ES-I3 (cell line): ENCODE data around the gene CLEC4G.
A peak's percentile ranks its signal among the peaks of the same experiment; 100 is the strongest.
"Not testable (repeated sequence)": the region's sequence is repeated elsewhere in the genome, so short reads cannot be mapped to it uniquely, and the experiment has no call there.

ENCODE experiments used
- H3K36me3 ChIP-seq: 2 replicates; pipeline ENCODE4 v1.6.1; 2013; ENCODE audit warnings: mild to moderate bottlenecking, low read length, control low read depth, moderate library complexity; ENCODE audit not compliant: insufficient read depth
- H3K4me1 ChIP-seq: 2 replicates; pipeline ENCODE4 v1.6.1; 2013; ENCODE audit warnings: mild to moderate bottlenecking, control low read depth, low read length; ENCODE audit not compliant: insufficient read depth
- H3K9ac ChIP-seq: 2 replicates; pipeline ENCODE4 v1.6.1; 2013; ENCODE audit warnings: low read depth, mild to moderate bottlenecking, low read length, moderate library complexity
- H3K9me3 ChIP-seq: 2 replicates; pipeline ENCODE4 v1.6.1; 2013; ENCODE audit warnings: mild to moderate bottlenecking, low read length, moderate library complexity; ENCODE audit not compliant: control insufficient read depth, insufficient read depth

The CLEC4G gene, protein sequence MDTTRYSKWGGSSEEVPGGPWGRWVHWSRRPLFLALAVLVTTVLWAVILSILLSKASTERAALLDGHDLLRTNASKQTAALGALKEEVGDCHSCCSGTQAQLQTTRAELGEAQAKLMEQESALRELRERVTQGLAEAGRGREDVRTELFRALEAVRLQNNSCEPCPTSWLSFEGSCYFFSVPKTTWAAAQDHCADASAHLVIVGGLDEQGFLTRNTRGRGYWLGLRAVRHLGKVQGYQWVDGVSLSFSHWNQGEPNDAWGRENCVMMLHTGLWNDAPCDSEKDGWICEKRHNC

DNA sequence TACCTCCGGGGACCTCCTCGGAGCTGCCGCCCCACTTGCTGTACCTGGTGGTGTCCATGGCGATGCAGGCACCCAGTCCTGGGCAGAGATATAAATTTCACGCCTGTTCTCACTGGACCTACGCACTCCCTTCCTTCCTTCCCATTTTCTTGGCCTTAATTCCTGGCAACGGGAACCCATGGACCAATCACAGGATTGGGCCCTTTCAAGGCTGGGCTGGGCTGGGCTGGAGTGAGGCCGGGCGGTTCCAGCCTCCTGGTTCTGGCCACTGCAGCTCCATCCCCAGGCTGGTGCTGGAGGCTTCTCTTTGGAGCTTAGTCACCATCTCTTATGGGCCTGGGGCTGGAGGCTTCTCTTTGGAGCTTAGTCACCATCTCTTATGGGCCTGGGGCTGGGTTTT lies at the start of gene CLEC4G:
Gene CLEC4G, minus strand, starts transcription at position 66 of the 400 bp plus-strand sequence. Its CDS starts 8 bp downstream, at position 58.
- Histone ChIP-seq H3K36me3 (no peaks in the 10 kb centered on the region), H3K9ac (no peak within 1 kb of the TSS; the same call in 1 of the 2 replicates), H3K9me3 (no peaks in the 10 kb centered on the region), H3K4me1 (no peaks in the 10 kb centered on the region)

DNA sequence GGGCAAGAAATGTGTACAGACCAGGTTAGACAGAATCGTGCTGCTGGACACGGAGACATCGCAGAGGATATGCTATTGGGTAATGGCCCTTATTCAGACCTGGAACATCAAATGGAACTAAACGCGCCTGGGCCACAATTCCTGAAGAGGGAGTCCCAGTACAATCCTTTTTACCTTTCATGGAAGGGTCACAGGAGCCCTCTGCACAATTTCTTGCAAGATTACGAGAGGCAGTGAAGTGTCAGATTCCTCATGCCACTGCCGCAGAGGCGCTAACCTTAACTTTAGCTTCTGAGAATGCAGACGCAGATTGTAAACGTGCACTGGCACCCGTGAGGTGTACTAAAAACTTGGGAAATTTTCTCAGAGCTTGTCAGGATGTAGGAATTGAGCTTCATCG lies 49.2 kb upstream of the CLEC4G start:
- Histone ChIP-seq H3K9me3 (no peaks in the 10 kb centered on the region), H3K4me1 (no peaks in the 10 kb centered on the region), H3K36me3 (no peaks in the 10 kb centered on the region)

DNA sequence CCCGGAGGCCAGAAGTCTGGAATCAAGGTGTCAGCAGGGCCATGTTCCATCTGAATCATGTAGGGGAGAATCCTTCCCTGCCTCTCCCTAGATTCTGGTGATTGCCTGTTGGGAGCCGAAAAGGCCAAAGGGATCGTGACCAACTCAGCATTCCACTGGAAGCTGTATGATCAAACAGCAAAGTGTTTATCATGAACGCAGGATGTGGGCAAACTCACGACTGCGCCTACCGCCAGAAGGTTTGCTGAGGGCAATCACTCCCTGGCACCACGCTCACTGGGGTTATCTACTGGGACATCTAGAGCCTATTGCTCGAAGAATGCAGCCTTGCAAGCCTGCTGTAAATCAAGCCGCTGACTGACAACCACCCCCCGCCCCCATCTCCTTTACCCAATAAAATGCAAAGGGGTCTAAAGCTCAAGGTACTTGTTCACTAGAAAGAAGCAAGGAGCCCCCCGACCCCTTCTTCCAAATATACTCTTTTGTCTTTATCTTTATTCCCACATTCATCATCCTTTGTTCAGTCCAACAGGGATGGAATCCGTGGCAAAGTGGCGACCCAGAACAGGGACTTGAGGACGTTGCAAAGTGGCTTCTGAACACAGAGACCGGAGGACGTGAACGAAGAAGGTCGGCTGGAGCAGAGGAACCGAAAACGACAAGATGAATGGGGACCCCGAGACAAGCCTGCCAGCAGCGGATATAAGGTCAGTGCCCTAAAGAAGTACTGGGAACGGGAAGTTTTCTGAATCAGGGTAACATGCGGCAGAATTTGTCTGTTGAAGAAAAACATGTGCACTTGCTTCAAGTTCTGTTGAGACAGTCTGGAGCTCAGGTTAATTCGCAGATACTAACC lies 47.9 kb upstream of the CLEC4G start:
- Histone ChIP-seq H3K9me3 (no peaks in the 10 kb centered on the region), H3K9ac (no peak overlapping the region), H3K4me1 (no peaks in the 10 kb centered on the region), H3K36me3 (no peaks in the 10 kb centered on the region)

More for the DNA sequence above, 49.2 kb upstream of the CLEC4G start:
- H3K9ac ChIP-seq = no peak overlapping the region

GRCh38 chr19:7778081-7778480 lies 46.2 kb upstream of the CLEC4G start:
- H3K9me3 ChIP-seq = no peaks in the 10 kb centered on the region
- no peaks in the 10 kb centered on the region for H3K4me1 ChIP-seq
- H3K9ac ChIP-seq = 0 out of 2 replicates have a peak overlapping the region, but pooled peaks have one; percentile 6
- no peaks in the 10 kb centered on the region for H3K36me3 ChIP-seq

GRCh38 chr19:7775761-7776160 lies 43.9 kb upstream of the CLEC4G start:
- Histone ChIP-seq H3K9me3 (no peaks in the 10 kb centered on the region), H3K9ac (no peak overlapping the region), H3K4me1 (no peaks in the 10 kb centered on the region), H3K36me3 (no peaks in the 10 kb centered on the region)

GRCh38 chr19:7773841-7774240 lies 41.9 kb upstream of the CLEC4G start:
- Histone ChIP-seq H3K9ac (no peak overlapping the region), H3K4me1 (no peaks in the 10 kb centered on the region), H3K9me3 (no peaks in the 10 kb centered on the region), H3K36me3 (no peaks in the 10 kb centered on the region)

DNA sequence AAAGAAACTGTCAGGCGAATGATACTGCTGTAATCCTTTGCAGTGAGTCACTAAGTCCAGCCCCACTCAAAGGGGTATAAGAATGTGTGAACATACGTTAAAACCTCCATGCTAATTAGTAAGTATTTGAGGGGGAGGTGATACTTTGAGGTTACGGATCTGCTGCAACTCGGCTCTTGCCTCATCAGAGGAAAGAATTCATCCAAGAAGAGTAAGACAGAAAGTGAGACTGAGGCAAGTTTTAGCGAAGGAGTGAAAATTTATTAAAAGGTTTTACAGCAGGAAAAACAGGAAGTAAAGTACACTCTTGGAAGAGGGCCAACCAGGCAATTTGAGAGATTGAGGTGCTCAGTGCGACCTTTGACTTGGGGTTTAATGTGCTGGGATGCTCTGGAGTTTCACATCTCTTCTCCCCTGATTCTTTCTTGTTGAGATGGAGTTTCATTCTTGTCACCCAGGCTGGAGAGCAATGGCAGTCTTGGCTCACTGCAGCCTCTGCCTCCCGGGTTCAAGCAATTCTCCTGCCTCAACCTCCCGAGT lies 40.9 kb upstream of the CLEC4G start:
- H3K4me1 ChIP-seq = no peaks in the 10 kb centered on the region
- H3K9ac ChIP-seq = no peak overlapping the region
- H3K36me3 ChIP-seq = no peaks in the 10 kb centered on the region
- no peaks in the 10 kb centered on the region for H3K9me3 ChIP-seq

DNA sequence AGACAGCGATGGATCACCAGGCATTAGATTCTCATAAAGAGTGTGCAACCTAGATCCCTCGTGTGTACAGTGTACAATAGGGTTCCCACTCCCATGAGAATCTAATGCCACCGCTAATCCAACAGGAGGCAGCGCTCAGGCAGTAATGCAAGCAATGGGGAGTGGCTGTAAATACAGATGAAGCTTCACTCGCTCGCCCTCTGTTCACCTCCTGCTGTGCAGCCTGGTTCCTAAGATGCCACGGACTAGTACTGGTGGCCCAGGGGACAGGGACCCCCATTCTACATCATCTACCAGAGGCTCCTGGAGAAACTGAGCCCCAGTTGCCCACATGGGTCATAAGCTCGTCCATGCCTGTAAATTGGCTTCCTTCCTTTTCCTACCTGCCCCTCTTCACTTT lies 39.2 kb upstream of the CLEC4G start:
- Histone ChIP-seq H3K36me3 (no peaks in the 10 kb centered on the region), H3K9ac (no peak overlapping the region), H3K4me1 (no peaks in the 10 kb centered on the region), H3K9me3 (no peaks in the 10 kb centered on the region)

GRCh38 chr19:7769171-7769570 lies 37.3 kb upstream of the CLEC4G start:
- H3K9ac ChIP-seq = no peak overlapping the region
- H3K9me3 ChIP-seq = no peaks in the 10 kb centered on the region
- H3K4me1 ChIP-seq = no peaks in the 10 kb centered on the region
- no peaks in the 10 kb centered on the region for H3K36me3 ChIP-seq

DNA sequence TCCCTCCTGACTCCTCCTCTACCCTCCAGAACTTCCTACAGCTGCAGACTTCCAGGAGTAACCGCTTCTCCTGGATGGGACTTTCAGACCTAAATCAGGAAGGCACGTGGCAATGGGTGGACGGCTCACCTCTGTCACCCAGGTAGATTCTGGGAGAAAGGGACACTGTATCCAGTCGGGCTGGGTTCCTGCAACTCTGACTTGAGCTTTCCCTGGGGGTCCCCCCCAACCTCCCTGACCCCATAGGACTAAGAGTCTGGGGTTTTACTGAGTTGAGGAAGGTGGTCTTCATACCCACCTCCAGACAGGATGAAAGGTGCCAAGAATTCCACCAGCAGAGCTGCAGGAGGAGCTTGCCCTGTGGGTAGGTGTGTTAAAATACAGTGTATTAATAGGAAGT lies 35.6 kb upstream of the CLEC4G start:
- Histone ChIP-seq H3K4me1 (no peaks in the 10 kb centered on the region), H3K9me3 (no peaks in the 10 kb centered on the region), H3K36me3 (no peaks in the 10 kb centered on the region), H3K9ac (no peak overlapping the region)

- Histone ChIP-seq H3K9ac (no peak overlapping the region), H3K4me1 (no peaks in the 10 kb centered on the region), H3K9me3 (no peaks in the 10 kb centered on the region), H3K36me3 (no peaks in the 10 kb centered on the region)
These were observed 34.6 kb upstream of the CLEC4G start for GRCh38 chr19:7766535-7766934.

GRCh38 chr19:7765043-7765442 lies 33.1 kb upstream of the CLEC4G start:
- H3K36me3 ChIP-seq, H3K9me3 ChIP-seq, H3K4me1 ChIP-seq, H3K9ac ChIP-seq: not testable (repeated sequence)

DNA sequence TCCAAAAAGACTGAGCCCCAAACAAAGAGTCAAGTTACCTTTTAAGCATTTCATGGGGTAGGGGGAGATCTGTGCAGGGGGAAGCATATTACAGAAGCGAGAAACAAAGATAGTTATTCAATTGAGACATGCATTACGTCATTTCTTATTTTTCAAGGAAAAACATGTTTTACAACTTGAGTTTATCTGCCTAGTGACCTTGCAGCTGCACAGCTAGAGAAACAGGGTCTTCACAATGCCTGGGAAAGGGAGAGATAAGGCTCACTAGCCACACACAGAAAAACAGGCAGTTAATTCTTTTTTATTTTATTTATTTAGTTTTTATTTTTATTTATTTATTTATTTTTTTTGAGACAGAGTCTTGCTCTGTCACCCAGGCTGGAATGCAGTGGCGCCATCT lies 32.2 kb upstream of the CLEC4G start:
- H3K9ac ChIP-seq, H3K4me1 ChIP-seq, H3K36me3 ChIP-seq, H3K9me3 ChIP-seq: not testable (repeated sequence)

DNA sequence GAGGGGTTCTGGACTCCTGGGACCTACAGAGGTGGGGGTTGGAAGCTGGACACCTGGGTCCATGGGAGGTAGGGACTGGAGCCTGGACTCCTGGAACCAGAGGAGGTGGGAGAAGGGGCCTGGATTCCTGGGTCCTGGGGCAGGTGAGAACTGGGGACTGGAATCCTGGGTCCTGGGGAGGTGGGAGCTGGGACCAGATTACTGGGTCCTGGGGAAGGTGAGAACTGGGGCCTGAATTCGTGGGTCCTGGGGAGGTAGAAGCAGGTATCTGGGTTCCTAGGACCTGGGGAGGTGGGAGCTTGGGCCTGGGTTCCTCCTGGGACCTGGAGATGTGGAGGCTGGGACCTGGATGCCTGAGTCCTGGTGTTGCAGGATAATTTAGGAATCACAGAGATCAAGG lies 31.8 kb upstream of the CLEC4G start:
- H3K9ac ChIP-seq = no peak overlapping the region
- H3K36me3 ChIP-seq = no peaks in the 10 kb centered on the region
- no peaks in the 10 kb centered on the region for H3K4me1 ChIP-seq
- no peaks in the 10 kb centered on the region for H3K9me3 ChIP-seq
